ENCODE data around the gene ATP2A3. TPM values are rescaled to one million over a fixed set of nuclear protein-coding genes. Genes with fewer than 3 reads are reported as not detected.

ATP2A3 gene
- total RNA-seq, 1 experiment from 2014 or later = 4.4 TPM

GRCh38 chr17:3928406-3928805 lies 35.8 kb downstream of the ATP2A3 start:
- Histone ChIP-seq H3K27ac (no peak overlapping the region), H3K79me2 (ENCODE audit: low read depth) (no peaks in the 10 kb centered on the region), H3K4me2 (no peak overlapping the region), H3F3A (ENCODE audit: insufficient read depth, low read depth) (no peaks in the 10 kb centered on the region), H3K9me3 (ENCODE audit: insufficient read depth, low read depth) (no peaks in the 10 kb centered on the region), H3K4me3 (no peak overlapping the region), H3K36me3 (ENCODE audit: low read depth) (no peaks in the 10 kb centered on the region), H3K27me3 (ENCODE audit: insufficient read depth, low read depth) (peaks cover 6% of the 10 kb centered on the region; the same call in 1 of the 2 replicates), H2AFZ (no peak overlapping the region), H4K20me1 (ENCODE audit: insufficient read depth) (no peaks in the 10 kb centered on the region), H3K4me1 (replicated peaks; ENCODE audit: insufficient read depth) (no peaks in the 10 kb centered on the region), H3K9me2 (ENCODE audit: insufficient read depth) (no peaks in the 10 kb centered on the region)
- intact Hi-C loops (cut with micrococcal nuclease; ENCODE audit: unreplicated experiment) = no loop called here
- BruUV-seq (replicated peaks) = no TSS peak
- DNase-seq = no peak
- TF ChIP-seq CTCF (conservative IDR thresholded peaks at IDR 0.05) = no peak
- TF ChIP-seq EZH2 (IDR thresholded peaks at IDR 0.05; ENCODE audit: low read depth) = no peak
- ChIA-PET CTCF (no interaction called here), POLR2A (ENCODE audit: unreplicated experiment) (no interaction called here)

GRCh38 chr17:3927628-3928340 lies 36.5 kb downstream of the ATP2A3 start:
- ChIA-PET CTCF (no interaction called here), POLR2A (ENCODE audit: unreplicated experiment) (no interaction called here)
- Histone ChIP-seq H3K9me3 (ENCODE audit: insufficient read depth, low read depth) (no peaks in the 10 kb centered on the region), H3K4me3 (no peak overlapping the region), H2AFZ (no peak overlapping the region), H4K20me1 (ENCODE audit: insufficient read depth) (no peaks in the 10 kb centered on the region), H3K4me1 (replicated peaks; ENCODE audit: insufficient read depth) (no peaks in the 10 kb centered on the region), H3K9me2 (ENCODE audit: insufficient read depth) (no peaks in the 10 kb centered on the region), H3K36me3 (ENCODE audit: low read depth) (no peaks in the 10 kb centered on the region), H3K4me2 (no peak overlapping the region), H3K79me2 (ENCODE audit: low read depth) (no peaks in the 10 kb centered on the region), H3F3A (ENCODE audit: insufficient read depth, low read depth) (no peaks in the 10 kb centered on the region), H3K27me3 (ENCODE audit: insufficient read depth, low read depth) (peaks cover 6% of the 10 kb centered on the region; the same call in 1 of the 2 replicates), H3K27ac (no peak overlapping the region)
- intact Hi-C loops (cut with micrococcal nuclease; ENCODE audit: unreplicated experiment) = no loop called here
- BruUV-seq (replicated peaks) = no TSS peak
- TF ChIP-seq EZH2 (IDR thresholded peaks at IDR 0.05; ENCODE audit: low read depth) = no peak
- no peak for TF ChIP-seq CTCF (conservative IDR thresholded peaks at IDR 0.05)
- peak in 1 of 2 experiments; percentile 41 for DNase-seq

GRCh38 chr17:3926860-3927627 lies 37.2 kb downstream of the ATP2A3 start:
- no peaks in the 10 kb centered on the region for H3K36me3 ChIP-seq (ENCODE audit: low read depth)
- peak in 1 of 2 experiments; percentile 35 for DNase-seq
- ChIA-PET CTCF (no interaction called here), POLR2A (ENCODE audit: unreplicated experiment) (no interaction called here)
- TF ChIP-seq EZH2 (IDR thresholded peaks at IDR 0.05; ENCODE audit: low read depth) = no peak
- TF ChIP-seq CTCF (conservative IDR thresholded peaks at IDR 0.05) = no peak
- no peaks in the 10 kb centered on the region for H3K9me3 ChIP-seq (ENCODE audit: insufficient read depth, low read depth)
- no peaks in the 10 kb centered on the region for H3K9me2 ChIP-seq (ENCODE audit: insufficient read depth)
- peaks cover 6% of the 10 kb centered on the region; the same call in 1 of the 2 replicates for H3K27me3 ChIP-seq (ENCODE audit: insufficient read depth, low read depth)
- H3K27ac ChIP-seq = no peak overlapping the region
- intact Hi-C loops (cut with micrococcal nuclease; ENCODE audit: unreplicated experiment) = no loop called here
- H3F3A ChIP-seq (ENCODE audit: insufficient read depth, low read depth) = no peaks in the 10 kb centered on the region
- H3K4me2 ChIP-seq = no peak overlapping the region
- H3K4me1 ChIP-seq (replicated peaks; ENCODE audit: insufficient read depth) = no peaks in the 10 kb centered on the region
- H2AFZ ChIP-seq = no peak overlapping the region
- BruUV-seq (replicated peaks) = no TSS peak
- H3K79me2 ChIP-seq (ENCODE audit: low read depth) = no peaks in the 10 kb centered on the region
- no peaks in the 10 kb centered on the region for H4K20me1 ChIP-seq (ENCODE audit: insufficient read depth)
- no peak overlapping the region for H3K4me3 ChIP-seq
